Adrenal gland (tissue), 12 donors: ENCODE measurements around the gene ZNF185. TPM values are rescaled to one million over a fixed set of nuclear protein-coding genes. Genes with fewer than 3 reads are reported as not detected.
A peak's percentile ranks its signal among the peaks of the same experiment; 100 is the strongest.

ENCODE experiments used
- DNase-seq, 7 donors: peaks; one replicate each; pipeline ENCODE4 v3.0.0-alpha.2; 2019 to 2020
- H3K27ac ChIP-seq, 5 donors: fragments of 200-600 bp; sonication (generic) in 4 of 5; 1 replicate in 3 of 5; 2 replicates in 2 of 5; pipeline versions ENCODE4 v1.5.1 to v1.8.0; 2016 to 2020; ENCODE audit warnings: mild to moderate bottlenecking in 1 of 5
- H3K27me3 ChIP-seq: fragments of 200-600 bp; 2 replicates; pipeline ENCODE4 v1.8.0; 2021
- H3K36me3 ChIP-seq, 2 donors: fragments of 200-600 bp; replicated peaks in 1 of 2; 1 replicate in 1 of 2; 2 replicates in 1 of 2; pipeline versions ENCODE4 v1.5.1 to v1.8.0; 2018 to 2022
- H3K4me1 ChIP-seq, 2 donors: fragments of 200-600 bp; replicated peaks in 1 of 2; 1 replicate in 1 of 2; 2 replicates in 1 of 2; pipeline versions ENCODE4 v1.5.1 to v1.8.0; 2018 to 2021
- H3K4me3 ChIP-seq, 4 donors: fragments of 200-600 bp; sonication (generic) in 3 of 4; one replicate each; pipeline ENCODE4 v1.5.1; 2016 to 2018
- H3K9me3 ChIP-seq, 3 donors: fragments of 200-600 bp; sonication (generic) in 1 of 3; replicated peaks in 1 of 3; 1 replicate in 2 of 3; 2 replicates in 1 of 3; pipeline versions ENCODE4 v1.5.1 to v1.8.0; 2016 to 2021
- POLR2A ChIP-seq, 2 donors: fragments of 450-650 bp; IDR thresholded peaks; one replicate each; pipeline ENCODE4 v1.6.1; 2017; ENCODE audit warnings: antibody characterized with exemption in 2 of 2, mild to moderate bottlenecking in 2 of 2, moderate library complexity in 1 of 2
- WGBS, 4 donors: extraction: QIAGEN DNeasy Blood & Tissue Kit in 2 of 4; methylation state at CpG; one replicate each; pipeline versions ENCODE4 v1.1.5 to v1.1.7; 2013 to 2017; 5-methylcytosine and 5-hydroxymethylcytosine counted together
- intact Hi-C, 2 donors: fragments of 100-400 bp; cut with DNase I; formaldehyde crosslinking; loops; one replicate each; pipeline versions ENCODE4 v1.14.1 to v1.15.0; 2022 to 2023
- polyA plus RNA-seq, 3 donors: library from polyadenylated mRNA; stranded (reverse); fragments of 200-250 nt in 2 of 3; fragments of 350-450 nt in 1 of 3; fragmentation: Illumina TruSeq in 1 of 3; extraction: RNeasy Lipid Tissue Mini Kit (QIAGEN cat#74804) in 1 of 3; gene quantifications; one replicate each; pipeline ENCODE4 v1.2.3, GENCODE V29; 2013 to 2014
- total RNA-seq, 9 donors: library from RNA; depleted of rRNA in 4 of 9; stranded (reverse); fragments of >200 nt in 4 of 9; fragments of 120-200 nt in 1 of 9; fragmentation: NEBNext Ultra II Directional in 1 of 9; extraction: Animal tissue kit (Norgen Biotek cat#: 25700) in 1 of 9; gene quantifications; one replicate each; pipeline versions ENCODE4 v1.1.0 to v1.2.4, GENCODE V29; 2013 to 2023
- TF ChIP-seq, protein P1 (sequence below), 6 experiments: fragments of 450-650 bp in 4 of 6; fragments of 200-600 bp in 2 of 6; sonication (generic) in 1 of 6; IDR thresholded peaks; 1 replicate in 5 of 6; 2 replicates in 1 of 6; pipeline versions ENCODE4 v1.5.1 to v1.8.0; 2016 to 2021; ENCODE audit warnings: antibody characterized with exemption in 6 of 6, mild to moderate bottlenecking in 2 of 6, moderate library complexity in 1 of 6
- donor health status: healthy with polysubstance abuse.
- donor health status: Bipolar disorder and iron deficiency.
- donor health status: DM: yes; HTN: yes; CAD: no.
- donor health status: DM: no; HTN: no; CAD: no.
- donor health status: DM: no; HTN: no; CAD: no.
- donor health status: DM: yes; HTN: yes; CAD: no.

Gene ZNF185
- total and polyA plus RNA-seq, 12 donors, result 1.4 to 303 (median 9.9) TPM

DNA sequence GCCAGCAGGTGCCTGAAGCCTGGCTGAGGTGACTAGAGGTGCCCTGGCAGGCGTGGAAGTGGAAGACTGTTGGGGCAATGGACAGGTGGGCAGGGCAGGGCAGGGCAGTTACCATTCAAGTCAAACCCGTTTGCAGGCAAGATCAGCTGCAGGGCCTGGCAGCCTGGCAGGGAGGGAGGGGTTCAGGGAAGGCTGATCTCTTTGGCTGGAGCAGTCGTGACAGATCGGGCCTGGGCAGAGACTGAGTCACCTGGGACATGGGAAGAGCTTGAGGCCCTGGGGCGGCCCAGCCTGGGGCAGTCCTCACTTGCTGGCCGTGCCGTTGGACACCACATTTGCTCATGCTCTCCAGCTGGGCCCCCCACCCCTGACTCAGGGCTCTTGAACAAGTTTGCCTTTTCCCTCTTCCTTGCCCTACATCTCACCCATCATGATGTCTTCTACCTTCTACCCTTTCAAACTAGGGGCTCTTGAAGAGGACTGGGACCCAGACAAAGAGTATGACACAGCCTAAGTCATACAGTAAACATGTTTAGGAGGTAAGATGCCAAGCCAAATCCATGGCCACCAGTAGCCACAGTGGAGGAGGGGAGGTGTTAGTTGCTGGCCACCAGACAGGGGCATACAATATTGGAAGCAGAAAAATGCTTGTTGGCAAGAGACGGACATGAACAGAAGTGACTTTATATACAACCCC is 2.0 kb upstream of the ZNF185 start:
- Histone ChIP-seq H3K9me3 (no peaks in the 10 kb centered on the region), H3K27ac (no peak overlapping the region), H3K36me3 (no peaks in the 10 kb centered on the region), H3K4me1 (peaks cover 0 to 4% of the 10 kb centered on the region in 2 donors), H3K27me3 (peaks cover 7% of the 10 kb centered on the region), H3K4me3 (no peak overlapping the region)
- no peak for DNase-seq
- WGBS, 4 donors, result 71 to 92% (median 82%) methylated on average over 4 to 8 of the region's 8 CpGs
- TF ChIP-seq POLR2A (IDR thresholded peaks at IDR 0.05), result no peak
- TF ChIP-seq, protein P1, sequence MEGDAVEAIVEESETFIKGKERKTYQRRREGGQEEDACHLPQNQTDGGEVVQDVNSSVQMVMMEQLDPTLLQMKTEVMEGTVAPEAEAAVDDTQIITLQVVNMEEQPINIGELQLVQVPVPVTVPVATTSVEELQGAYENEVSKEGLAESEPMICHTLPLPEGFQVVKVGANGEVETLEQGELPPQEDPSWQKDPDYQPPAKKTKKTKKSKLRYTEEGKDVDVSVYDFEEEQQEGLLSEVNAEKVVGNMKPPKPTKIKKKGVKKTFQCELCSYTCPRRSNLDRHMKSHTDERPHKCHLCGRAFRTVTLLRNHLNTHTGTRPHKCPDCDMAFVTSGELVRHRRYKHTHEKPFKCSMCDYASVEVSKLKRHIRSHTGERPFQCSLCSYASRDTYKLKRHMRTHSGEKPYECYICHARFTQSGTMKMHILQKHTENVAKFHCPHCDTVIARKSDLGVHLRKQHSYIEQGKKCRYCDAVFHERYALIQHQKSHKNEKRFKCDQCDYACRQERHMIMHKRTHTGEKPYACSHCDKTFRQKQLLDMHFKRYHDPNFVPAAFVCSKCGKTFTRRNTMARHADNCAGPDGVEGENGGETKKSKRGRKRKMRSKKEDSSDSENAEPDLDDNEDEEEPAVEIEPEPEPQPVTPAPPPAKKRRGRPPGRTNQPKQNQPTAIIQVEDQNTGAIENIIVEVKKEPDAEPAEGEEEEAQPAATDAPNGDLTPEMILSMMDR (IDR thresholded peaks at IDR 0.05), result no peak
- intact Hi-C loops, result no loop called here

DNA sequence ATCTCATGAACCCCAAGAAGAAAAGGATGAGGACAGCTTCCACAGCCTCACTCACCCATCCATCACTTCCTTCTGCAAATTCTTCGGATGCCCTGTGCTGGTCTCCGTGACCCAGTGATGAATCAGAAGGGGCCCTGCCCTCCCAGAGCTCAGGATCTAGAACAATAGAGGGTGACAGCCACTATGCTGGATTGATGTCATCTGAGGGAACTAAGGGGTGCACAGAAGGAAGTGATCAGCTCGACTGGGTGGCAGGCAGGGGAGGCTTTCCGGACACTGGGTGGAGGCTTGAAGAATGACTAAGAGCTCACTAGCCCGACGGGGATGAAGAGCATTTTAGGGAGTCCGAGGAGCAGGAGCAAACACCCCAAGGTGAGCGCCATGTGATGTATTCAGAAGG is 1.4 kb upstream of the ZNF185 start:
- peaks cover 0 to 4% of the 10 kb centered on the region in 2 donors for H3K4me1 ChIP-seq
- no peak overlapping the region for H3K27ac ChIP-seq
- TF ChIP-seq, protein P1 (IDR thresholded peaks at IDR 0.05), result no peak
- no peak for TF ChIP-seq POLR2A (IDR thresholded peaks at IDR 0.05)
- WGBS, 4 donors, result 67 to 86% (median 74%) methylated on average over 8 of the region's 8 CpGs
- intact Hi-C loops, result no loop called here
- no peak for DNase-seq
- H3K4me3 ChIP-seq, result no peak overlapping the region
- H3K36me3 ChIP-seq, result no peaks in the 10 kb centered on the region
- peaks cover 7% of the 10 kb centered on the region for H3K27me3 ChIP-seq
- no peaks in the 10 kb centered on the region for H3K9me3 ChIP-seq

DNA sequence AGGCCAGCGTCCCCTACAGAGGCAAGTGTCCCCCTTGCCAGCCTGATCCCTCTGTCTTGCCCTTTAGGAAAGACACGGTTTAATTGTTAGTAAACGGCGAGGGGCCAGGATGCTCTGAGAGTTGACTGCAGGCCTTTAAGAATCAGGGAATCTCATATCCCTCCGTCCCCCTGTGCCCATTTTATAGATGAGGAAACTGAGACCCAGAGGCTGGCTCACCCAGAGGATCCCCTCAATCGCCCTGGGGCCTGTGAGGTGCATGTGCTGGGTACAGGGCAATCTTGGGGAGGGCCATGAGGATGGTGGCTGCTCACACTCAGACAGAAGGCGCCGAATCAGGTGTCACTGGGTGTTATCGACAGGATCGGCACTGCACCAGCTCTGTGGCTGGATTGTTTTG is 575 bp downstream of the ZNF185 start:
- Histone ChIP-seq H3K27ac (no peak overlapping the region), H3K9me3 (no peaks in the 10 kb centered on the region), H3K36me3 (no peaks in the 10 kb centered on the region), H3K4me3 (peak overlapping the region in 1 of 4 donors; percentile 29), H3K27me3 (no peaks in the 10 kb centered on the region), H3K4me1 (peaks cover 0 to 4% of the 10 kb centered on the region in 2 donors)
- DNase-seq, result no peak
- TF ChIP-seq, protein P1 (IDR thresholded peaks at IDR 0.05), result no peak
- no peak for TF ChIP-seq POLR2A (IDR thresholded peaks at IDR 0.05)
- 52 to 79% (median 65%) methylated on average over 7 to 10 of the region's 10 CpGs for whole genome bisulfite sequencing, 4 donors
- intact Hi-C loops, result no loop called here

DNA sequence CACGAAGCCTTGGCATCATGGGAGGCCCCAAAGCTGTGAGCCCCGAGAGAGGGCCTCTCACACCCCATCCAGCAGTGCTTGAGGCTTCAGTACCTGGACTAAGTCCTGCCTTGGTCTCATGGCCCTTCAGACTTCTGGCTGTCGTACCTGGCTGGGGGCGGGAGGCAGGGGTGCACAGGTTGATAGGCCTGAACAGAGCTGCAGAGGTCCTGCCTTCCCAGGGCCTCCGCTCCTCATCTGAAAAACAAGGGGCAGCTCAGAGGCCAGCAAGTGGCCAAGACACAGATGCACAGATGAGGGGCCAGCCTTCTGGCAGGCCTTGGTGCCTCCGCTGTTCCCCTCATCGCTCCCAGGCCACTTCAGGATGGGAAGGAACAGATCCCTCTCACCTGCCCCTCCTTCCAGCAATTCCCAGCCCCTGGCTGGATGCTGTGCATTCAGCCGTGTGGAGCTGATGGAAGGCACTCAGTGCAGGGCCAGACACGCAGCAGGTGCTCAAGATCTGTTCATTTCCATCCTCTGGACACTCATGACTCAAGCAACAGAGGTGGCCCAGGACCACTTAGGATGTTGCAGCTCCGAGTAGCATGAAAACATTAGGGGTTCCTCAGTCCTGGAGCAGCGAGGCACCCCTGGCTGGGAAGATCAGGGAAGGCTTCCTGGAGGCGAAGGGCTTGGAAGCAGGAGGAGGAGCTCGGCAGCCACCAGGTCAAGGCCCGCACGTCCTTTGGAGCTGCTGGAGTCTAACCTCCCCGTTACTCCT is 1.4 kb downstream of the ZNF185 start:
- H3K27me3 ChIP-seq, result no peaks in the 10 kb centered on the region
- H3K27ac ChIP-seq, result peak overlapping the region in 1 of 5 donors; percentile 34
- intact Hi-C loops, result no loop called here
- peak in 1 of 7 donors; percentile 38 for DNase-seq
- no peaks in the 10 kb centered on the region for H3K9me3 ChIP-seq
- H3K4me1 ChIP-seq, result peaks cover 0 to 4% of the 10 kb centered on the region in 2 donors
- H3K36me3 ChIP-seq, result no peaks in the 10 kb centered on the region
- no peak for TF ChIP-seq POLR2A (IDR thresholded peaks at IDR 0.05)
- TF ChIP-seq, protein P1 (IDR thresholded peaks at IDR 0.05), result no peak
- no peak overlapping the region for H3K4me3 ChIP-seq
- 74 to 84% (median 77%) methylated on average over 12 to 16 of the region's 16 CpGs; no CpG with 5 or more reads in 1 of the 4 donors for WGBS, 4 donors
